ENCODE measurements around the gene GMPR2.
A peak's percentile ranks its signal among the peaks of the same experiment; 100 is the strongest.
"Not testable (repeated sequence)": the region's sequence is repeated elsewhere in the genome, so short reads cannot be mapped to it uniquely, and the experiment has no call there.

The GMPR2 gene

GRCh38 chr14:24219521-24219920 is 13.2 kb upstream of the GMPR2 start:
- H3K27ac ChIP-seq (ENCODE audit: low read depth, low read length), result no peak overlapping the region
- H4K91ac ChIP-seq (ENCODE audit: low read depth, low read length), result no peak overlapping the region
- no peak overlapping the region for H3K18ac ChIP-seq (ENCODE audit: low read length)
- H3K79me2 ChIP-seq (ENCODE audit: control insufficient read depth, insufficient read depth, low read length, poor library complexity), result peaks cover 5% of the 10 kb centered on the region
- no peak overlapping the region for H3K4me2 ChIP-seq (ENCODE audit: low read length)
- H4K8ac ChIP-seq (ENCODE audit: low read depth, low read length), result no peak overlapping the region
- peaks cover 8 to 9% of the 10 kb centered on the region in 2 experiments for H3K36me3 ChIP-seq (ENCODE audit: control insufficient read depth in 1 of 2, insufficient read depth in 2 of 2, low read length in 2 of 2)
- H4K12ac ChIP-seq (ENCODE audit: low read depth, low read length), result no peak overlapping the region
- H3K79me1 ChIP-seq (ENCODE audit: low read length), result peaks cover 3% of the 10 kb centered on the region
- no peak for DNase-seq
- H3K9me3 ChIP-seq (ENCODE audit: insufficient read depth, low read depth, low read length), result no peaks in the 10 kb centered on the region
- no peak overlapping the region for H3K4me3 ChIP-seq (ENCODE audit: low read depth, low read length)
- H2BK5ac ChIP-seq (ENCODE audit: low read depth, low read length, poor library complexity), result no peak overlapping the region
- no peak overlapping the region for H3K9ac ChIP-seq (ENCODE audit: low read length)
- H3K23ac ChIP-seq (ENCODE audit: low read length), result no peak overlapping the region
- no peak overlapping the region for H2AFZ ChIP-seq (ENCODE audit: insufficient read depth, low read length, poor library complexity)
- no peak overlapping the region for H2AK5ac ChIP-seq (ENCODE audit: low read length)
- H3K14ac ChIP-seq (ENCODE audit: low read length), result no peak overlapping the region
- H2BK120ac ChIP-seq (ENCODE audit: insufficient read depth, low read length, poor library complexity), result no peak overlapping the region
- H3K4me1 ChIP-seq (ENCODE audit: control insufficient read depth in 1 of 2, insufficient read depth in 2 of 2, low read length in 2 of 2), result no peaks in the 10 kb centered on the region
- no CpG with 5 or more reads among the region's 3 CpGs for WGBS (ENCODE audit: extremely low coverage, insufficient coverage, insufficient read length)
- no peak overlapping the region for H3K4ac ChIP-seq (ENCODE audit: low read depth, low read length)
- H3K27me3 ChIP-seq (ENCODE audit: insufficient read depth, low read length), result no peaks in the 10 kb centered on the region
- no peak overlapping the region for H2BK12ac ChIP-seq (ENCODE audit: low read length)

- H3K79me1 ChIP-seq (ENCODE audit: low read length); H2AK5ac ChIP-seq (ENCODE audit: low read length); H3K79me2 ChIP-seq (ENCODE audit: control insufficient read depth, insufficient read depth, low read length, poor library complexity); H3K27ac ChIP-seq (ENCODE audit: low read depth, low read length); H3K23ac ChIP-seq (ENCODE audit: low read length); H4K12ac ChIP-seq (ENCODE audit: low read depth, low read length); H2BK5ac ChIP-seq (ENCODE audit: low read depth, low read length, poor library complexity); H2AFZ ChIP-seq (ENCODE audit: insufficient read depth, low read length, poor library complexity); H2BK12ac ChIP-seq (ENCODE audit: low read length); H3K18ac ChIP-seq (ENCODE audit: low read length); H3K4me3 ChIP-seq (ENCODE audit: low read depth, low read length); H3K14ac ChIP-seq (ENCODE audit: low read length); DNase-seq; H3K9ac ChIP-seq (ENCODE audit: low read length); H3K9me3 ChIP-seq (ENCODE audit: insufficient read depth, low read depth, low read length); H2BK120ac ChIP-seq (ENCODE audit: insufficient read depth, low read length, poor library complexity); H3K4me1 ChIP-seq (ENCODE audit: control insufficient read depth in 1 of 2, insufficient read depth in 2 of 2, low read length in 2 of 2); H3K27me3 ChIP-seq (ENCODE audit: insufficient read depth, low read length); H3K4me2 ChIP-seq (ENCODE audit: low read length); H4K8ac ChIP-seq (ENCODE audit: low read depth, low read length); H4K91ac ChIP-seq (ENCODE audit: low read depth, low read length): not testable (repeated sequence)
- peak overlapping the region; percentile 89 for H3K4ac ChIP-seq (ENCODE audit: low read depth, low read length)
- WGBS (ENCODE audit: extremely low coverage, insufficient coverage, insufficient read length), result no CpG with 5 or more reads among the region's 4 CpGs
- peaks cover 7 to 13% of the 10 kb centered on the region in 2 experiments for H3K36me3 ChIP-seq (ENCODE audit: control insufficient read depth in 1 of 2, insufficient read depth in 2 of 2, low read length in 2 of 2)
Observed at GRCh38 chr14:24222987-24223386, 9.7 kb upstream of the GMPR2 start.

- H3K27ac ChIP-seq (ENCODE audit: low read depth, low read length), result no peak overlapping the region
- H3K18ac ChIP-seq (ENCODE audit: low read length), result no peak overlapping the region
- no peak overlapping the region for H2AK5ac ChIP-seq (ENCODE audit: low read length)
- H3K4me3 ChIP-seq (ENCODE audit: low read depth, low read length), result no peak overlapping the region
- H2BK120ac ChIP-seq (ENCODE audit: insufficient read depth, low read length, poor library complexity), result no peak overlapping the region
- no CpG with 5 or more reads among the region's 7 CpGs for WGBS (ENCODE audit: extremely low coverage, insufficient coverage, insufficient read length)
- H3K36me3 ChIP-seq (ENCODE audit: control insufficient read depth in 1 of 2, insufficient read depth in 2 of 2, low read length in 2 of 2), result peaks cover 10 to 16% of the 10 kb centered on the region in 2 experiments
- H4K91ac ChIP-seq (ENCODE audit: low read depth, low read length), result no peak overlapping the region
- no peak overlapping the region for H2BK12ac ChIP-seq (ENCODE audit: low read length)
- DNase-seq, result no peak
- no peak overlapping the region for H3K23ac ChIP-seq (ENCODE audit: low read length)
- H3K27me3 ChIP-seq (ENCODE audit: insufficient read depth, low read length), result no peaks in the 10 kb centered on the region
- peak overlapping the region; percentile 62 for H3K4ac ChIP-seq (ENCODE audit: low read depth, low read length)
- no peak overlapping the region for H3K4me2 ChIP-seq (ENCODE audit: low read length)
- no peak overlapping the region for H3K9ac ChIP-seq (ENCODE audit: low read length)
- no peaks in the 10 kb centered on the region for H3K4me1 ChIP-seq (ENCODE audit: control insufficient read depth in 1 of 2, insufficient read depth in 2 of 2, low read length in 2 of 2)
- no peaks in the 10 kb centered on the region for H3K9me3 ChIP-seq (ENCODE audit: insufficient read depth, low read depth, low read length)
- no peak overlapping the region for H4K12ac ChIP-seq (ENCODE audit: low read depth, low read length)
- H3K79me1 ChIP-seq (ENCODE audit: low read length), result no peaks in the 10 kb centered on the region
- H3K79me2 ChIP-seq (ENCODE audit: control insufficient read depth, insufficient read depth, low read length, poor library complexity), result peaks cover 1% of the 10 kb centered on the region
- H4K8ac ChIP-seq (ENCODE audit: low read depth, low read length), result no peak overlapping the region
- H2AFZ ChIP-seq (ENCODE audit: insufficient read depth, low read length, poor library complexity), result no peak overlapping the region
- no peak overlapping the region for H2BK5ac ChIP-seq (ENCODE audit: low read depth, low read length, poor library complexity)
- no peak overlapping the region for H3K14ac ChIP-seq (ENCODE audit: low read length)
Observed at GRCh38 chr14:24224618-24225071, 8.1 kb upstream of the GMPR2 start.

- H3K4me3 ChIP-seq (ENCODE audit: low read depth, low read length), result no peak overlapping the region
- no peaks in the 10 kb centered on the region for H3K9me3 ChIP-seq (ENCODE audit: insufficient read depth, low read depth, low read length)
- H2BK120ac ChIP-seq (ENCODE audit: insufficient read depth, low read length, poor library complexity), result no peak overlapping the region
- H3K27me3 ChIP-seq (ENCODE audit: insufficient read depth, low read length), result no peaks in the 10 kb centered on the region
- H3K4me2 ChIP-seq (ENCODE audit: low read length), result no peak overlapping the region
- H3K23ac ChIP-seq (ENCODE audit: low read length), result no peak overlapping the region
- no peak overlapping the region for H2BK5ac ChIP-seq (ENCODE audit: low read depth, low read length, poor library complexity)
- no peak overlapping the region for H2AK5ac ChIP-seq (ENCODE audit: low read length)
- H3K9ac ChIP-seq (ENCODE audit: low read length), result no peak overlapping the region
- WGBS (ENCODE audit: extremely low coverage, insufficient coverage, insufficient read length), result no CpG with 5 or more reads among the region's 1 CpG
- H3K79me1 ChIP-seq (ENCODE audit: low read length), result peaks cover under 1% of the 10 kb centered on the region
- no peak overlapping the region for H2BK12ac ChIP-seq (ENCODE audit: low read length)
- no peak overlapping the region for H3K18ac ChIP-seq (ENCODE audit: low read length)
- no peak overlapping the region for H3K14ac ChIP-seq (ENCODE audit: low read length)
- H4K12ac ChIP-seq (ENCODE audit: low read depth, low read length), result no peak overlapping the region
- H3K27ac ChIP-seq (ENCODE audit: low read depth, low read length), result no peak overlapping the region
- peaks cover 2 to 3% of the 10 kb centered on the region in 2 experiments for H3K4me1 ChIP-seq (ENCODE audit: control insufficient read depth in 1 of 2, insufficient read depth in 2 of 2, low read length in 2 of 2)
- peaks cover 6% of the 10 kb centered on the region for H3K79me2 ChIP-seq (ENCODE audit: control insufficient read depth, insufficient read depth, low read length, poor library complexity)
- H3K36me3 ChIP-seq (ENCODE audit: control insufficient read depth in 1 of 2, insufficient read depth in 2 of 2, low read length in 2 of 2), result peaks cover 12 to 14% of the 10 kb centered on the region in 2 experiments
- H4K8ac ChIP-seq (ENCODE audit: low read depth, low read length), result no peak overlapping the region
- no peak overlapping the region for H2AFZ ChIP-seq (ENCODE audit: insufficient read depth, low read length, poor library complexity)
- no peak overlapping the region for H4K91ac ChIP-seq (ENCODE audit: low read depth, low read length)
- no peak overlapping the region for H3K4ac ChIP-seq (ENCODE audit: low read depth, low read length)
- no peak for DNase-seq
Observed at GRCh38 chr14:24226473-24226872, 6.3 kb upstream of the GMPR2 start.

All from trophoblast cell (in vitro differentiated cells and primary cell).